ENCODE measurements around the gene CDC16. TPM values are rescaled to one million over a fixed set of nuclear protein-coding genes. Genes with fewer than 3 reads are reported as not detected.
A peak's percentile ranks its signal among the peaks of the same experiment; 100 is the strongest.

CDC16 gene
- total RNA-seq, 4 donors from 2014 or later = 18.5 to 22.2 (median 20.5) TPM

GRCh38 chr13:114229506-114229905 lies 5.2 kb upstream of the CDC16 start:
- Histone ChIP-seq H3K27ac (no peak overlapping the region), H3K4me3 (no peak overlapping the region)
- intact Hi-C loops (cut with DNase I; ENCODE audit: low total_unique reads) = loop anchor here (5.0 kb wide), 1 partner anchor 187 kb away; no protein-coding TSS in a partner anchor

GRCh38 chr13:114230117-114230516 lies 4.6 kb upstream of the CDC16 start:
- no peak for TF ChIP-seq CTCF (IDR thresholded peaks at IDR 0.05 in 4 of 5, conservative IDR thresholded peaks at IDR 0.05 in 1 of 5)
- TF ChIP-seq POLR2A (IDR thresholded peaks at IDR 0.05) = no peak
- H3K27ac ChIP-seq = no peak overlapping the region
- H3K9me3 ChIP-seq = no peaks in the 10 kb centered on the region
- intact Hi-C loops (cut with DNase I; ENCODE audit: low total_unique reads) (no loop called here), in situ Hi-C loops (cut with MboI; ENCODE audit: low sequenced_read_pairs in 4 of 4) (no loop called here)
- H3K4me3 ChIP-seq = no peak overlapping the region
- peaks cover 0 to 10% (median 0%) of the 10 kb centered on the region in 3 donors for H3K27me3 ChIP-seq
- DNase-seq = no peak
- ATAC-seq = no peak
- H3K4me1 ChIP-seq = peaks cover 0 to 3% of the 10 kb centered on the region in 2 donors
- H3K36me3 ChIP-seq = no peaks in the 10 kb centered on the region

More at GRCh38 chr13:114229506-114229905, 5.2 kb upstream of the CDC16 start:
- no peak for ATAC-seq
- in situ Hi-C loops (cut with MboI; ENCODE audit: low sequenced_read_pairs in 4 of 4) = no loop called here
- H3K9me3 ChIP-seq = no peaks in the 10 kb centered on the region
- no peak for DNase-seq
- TF ChIP-seq POLR2A (IDR thresholded peaks at IDR 0.05) = no peak
- TF ChIP-seq CTCF (IDR thresholded peaks at IDR 0.05 in 4 of 5, conservative IDR thresholded peaks at IDR 0.05 in 1 of 5) = no peak
- peaks cover 0 to 10% (median 0%) of the 10 kb centered on the region in 3 donors for H3K27me3 ChIP-seq
- peaks cover 0 to 3% of the 10 kb centered on the region in 2 donors for H3K4me1 ChIP-seq
- no peaks in the 10 kb centered on the region for H3K36me3 ChIP-seq

GRCh38 chr13:114230575-114230974 lies 4.1 kb upstream of the CDC16 start:
- Histone ChIP-seq H3K4me1 (peaks cover 2 to 4% of the 10 kb centered on the region in 2 donors), H3K36me3 (no peaks in the 10 kb centered on the region), H3K9me3 (no peaks in the 10 kb centered on the region), H3K4me3 (no peak overlapping the region), H3K27ac (no peak overlapping the region), H3K27me3 (peaks cover 0 to 10% (median 0%) of the 10 kb centered on the region in 3 donors)
- no peak for ATAC-seq
- intact Hi-C loops (cut with DNase I; ENCODE audit: low total_unique reads) = no loop called here
- TF ChIP-seq CTCF (IDR thresholded peaks at IDR 0.05 in 4 of 5, conservative IDR thresholded peaks at IDR 0.05 in 1 of 5) (no peak), POLR2A (IDR thresholded peaks at IDR 0.05) (no peak)
- no peak for DNase-seq
- in situ Hi-C loops (cut with MboI; ENCODE audit: low sequenced_read_pairs in 4 of 4) = no loop called here

- TF ChIP-seq POLR2A (IDR thresholded peaks at IDR 0.05) (no peak), CTCF (IDR thresholded peaks at IDR 0.05 in 4 of 5, conservative IDR thresholded peaks at IDR 0.05 in 1 of 5) (no peak)
- ATAC-seq (no peak), DNase-seq (no peak)
- in situ Hi-C loops (cut with MboI; ENCODE audit: low sequenced_read_pairs in 4 of 4) (no loop called here), intact Hi-C loops (cut with DNase I; ENCODE audit: low total_unique reads) (no loop called here)
- peaks cover 5 to 12% of the 10 kb centered on the region in 2 donors for H3K4me1 ChIP-seq
- no peaks in the 10 kb centered on the region for H3K36me3 ChIP-seq
- no peak overlapping the region for H3K4me3 ChIP-seq
- no peaks in the 10 kb centered on the region for H3K9me3 ChIP-seq
- H3K27ac ChIP-seq = no peak overlapping the region
- H3K27me3 ChIP-seq = peaks cover 0 to 10% (median 0%) of the 10 kb centered on the region in 3 donors
These were observed 2.8 kb upstream of the CDC16 start for GRCh38 chr13:114231886-114232285.

GRCh38 chr13:114234266-114234644 lies 442 bp upstream of the CDC16 start:
- Histone ChIP-seq H3K27ac (peak overlapping the region; percentile 82 to 90 (median 86)), H3K4me1 (peaks cover 5 to 12% of the 10 kb centered on the region in 2 donors), H3K9me3 (no peaks in the 10 kb centered on the region), H3K27me3 (peaks cover 0 to under 1% (median 0%) of the 10 kb centered on the region in 3 donors), H3K36me3 (peaks cover 0 to 19% of the 10 kb centered on the region in 2 donors), H3K4me3 (peak overlapping the region; percentile 72 to 94 (median 85))
- in situ Hi-C loops (cut with MboI; ENCODE audit: low sequenced_read_pairs in 4 of 4) = no loop called here
- ATAC-seq (no peak), DNase-seq (no peak)
- TF ChIP-seq POLR2A (IDR thresholded peaks at IDR 0.05) = no peak
- intact Hi-C loops (cut with DNase I; ENCODE audit: low total_unique reads) = loop anchor here (1.0 kb wide), 1 partner anchor 47 kb away; the partner anchor contains the start of gene UPF3A

Measured in gastrocnemius medialis (tissue), 4 donors.